Thyroid gland (tissue), 4 donors: ENCODE measurements around the gene TNRC6B.

ENCODE experiments used
- CTCF ChIP-seq, 6 experiments: fragments of 200-600 bp in 3 of 6; fragments of 450-650 bp in 3 of 6; sonication (generic) in 3 of 6; IDR thresholded peaks; one replicate each; pipeline ENCODE4 v1.5.1; 2016 to 2019; ENCODE audit warnings: antibody characterized with exemption in 6 of 6, mild to moderate bottlenecking in 2 of 6, inconsistent platforms in 1 of 6, moderate library complexity in 1 of 6
- POLR2A ChIP-seq, 2 donors: fragments of 450-650 bp; IDR thresholded peaks; one replicate each; pipeline ENCODE4 v1.6.1; 2017; ENCODE audit warnings: antibody characterized with exemption in 2 of 2, mild to moderate bottlenecking in 2 of 2, moderate library complexity in 1 of 2

- TF ChIP-seq POLR2A (IDR thresholded peaks at IDR 0.05) (no peak), CTCF (IDR thresholded peaks at IDR 0.05) (no peak)
Observed at GRCh38 chr22:40258017-40258416, 80.3 kb downstream of the TNRC6B start.
